K562 (cell line): Measurements from ENCODE around the gene ALG6. TPM values are rescaled to one million over a fixed set of nuclear protein-coding genes. Genes with fewer than 3 reads are reported as not detected.
A peak's percentile ranks its signal among the peaks of the same experiment; 100 is the strongest.

ENCODE experiments used
- GTF2A2 ChIP-seq: IDR thresholded peaks from 2 replicates; pipeline ENCODE4 v1.6.1; 2016; ENCODE audit warnings: mild to moderate bottlenecking, missing genetic modification characterization, missing compliant biosample characterization
- KLF1 ChIP-seq: fragments of 450-650 bp; IDR thresholded peaks from 2 replicates; pipeline ENCODE4 v1.6.1; 2016; ENCODE audit warnings: missing genetic modification characterization, missing compliant biosample characterization
- MAFF ChIP-seq: IDR thresholded peaks from 2 replicates; pipeline ENCODE4 v1.6.1; 2012; ENCODE audit warnings: low read length, improper control_type of control experiment
- NR3C1 ChIP-seq: sonication (generic); formaldehyde crosslinking; IDR thresholded peaks from 2 replicates; pipeline ENCODE4 v1.8.1; 2022; ENCODE audit warnings: missing genetic modification reagents
- NRF1 ChIP-seq, 2 experiments: fragments of 450-650 bp; IDR thresholded peaks in 1 of 2; conservative IDR thresholded peaks in 1 of 2; 2 replicates each; pipeline ENCODE4 v1.6.1; 2014; ENCODE audit warnings: mild to moderate bottlenecking in 2 of 2
- PHB ChIP-seq: fragments of 250-450 bp; sonication (Bioruptor Pico); IDR thresholded peaks from 2 replicates; pipeline ENCODE4 v1.5.0; 2021
- SMAD1 ChIP-seq: fragments of 150-350 bp; IDR thresholded peaks from 2 replicates; pipeline ENCODE4 v1.6.1; 2014; ENCODE audit warnings: low read length, low read depth; ENCODE audit not compliant: partially characterized antibody
- SP1 ChIP-seq: sonication (generic); formaldehyde crosslinking; IDR thresholded peaks from 2 replicates; pipeline ENCODE4 v1.8.1; 2022; ENCODE audit warnings: mild to moderate bottlenecking, missing genetic modification reagents
- TEAD4 ChIP-seq, 2 experiments: sonication (generic) in 1 of 2; formaldehyde crosslinking in 1 of 2; IDR thresholded peaks; 2 replicates each; pipeline versions ENCODE4 v1.6.1 to v1.8.0; 2012 to 2022; ENCODE audit warnings: borderline replicate concordance in 1 of 2, inconsistent platforms in 1 of 2, low read length in 1 of 2, mild to moderate bottlenecking in 1 of 2, missing genetic modification reagents in 1 of 2
- ZC3H4 ChIP-seq: sonication (generic); formaldehyde crosslinking; IDR thresholded peaks from 2 replicates; pipeline ENCODE4 v1.9.0; 2021; ENCODE audit warnings: missing genetic modification reagents, borderline replicate concordance
- ZFX ChIP-seq: sonication (generic); formaldehyde crosslinking; IDR thresholded peaks from 2 replicates; pipeline ENCODE4 v1.8.0; 2022; ENCODE audit warnings: mild to moderate bottlenecking, missing genetic modification reagents, moderate library complexity
- polyA plus RNA-seq, 8 experiments: library from polyadenylated mRNA; depleted of rRNA in 4 of 8; stranded (reverse) in 5 of 8; unstranded in 3 of 8; fragments of >200 nt; fragmentation: Nextera tagmentation in 2 of 8; fragmentation: Illumina TruSeq in 1 of 8; extraction: Ambion mirVana in 2 of 8; extraction: Trizol in 1 of 8; gene quantifications; 2 replicates each; pipeline versions ENCODE4 v1.2.1 to v1.2.3, GENCODE V29; 2011 to 2014; ENCODE audit warnings: inconsistent platforms in 1 of 8, missing spikeins in 1 of 8
- total RNA-seq, 7 experiments: library from RNA; depleted of rRNA in 6 of 7; stranded (reverse); fragments of >200 nt in 6 of 7; fragmentation: Illumina TruSeq in 2 of 7; extraction: Trizol in 2 of 7; gene quantifications; 2 replicates each; pipeline versions ENCODE4 v1.2.1 to v1.2.3, GENCODE V29; 2011 to 2021; ENCODE audit warnings: low replicate concordance in 1 of 7
- TF ChIP-seq, protein P1 (sequence below): IDR thresholded peaks from 2 replicates; pipeline ENCODE4 v1.6.1; 2014; ENCODE audit warnings: antibody characterized with exemption
- TF ChIP-seq, protein P2 (sequence below): fragments of 200-800 bp; sonication (Bioruptor generic); IDR thresholded peaks from 2 replicates; pipeline ENCODE4 v1.6.1; 2017; ENCODE audit warnings: missing genetic modification characterization, missing compliant biosample characterization
- TF ChIP-seq, protein P3 (sequence below): fragments of 250-450 bp; sonication (Bioruptor Pico); IDR thresholded peaks from 2 replicates; pipeline ENCODE4 v1.9.0; 2021; ENCODE audit warnings: mild to moderate bottlenecking
- TF ChIP-seq, protein P4 (sequence below), 3 experiments: fragments of 200-800 bp in 1 of 3; sonication (Bioruptor generic) in 1 of 3; sonication (generic) in 1 of 3; formaldehyde crosslinking in 1 of 3; IDR thresholded peaks; 2 replicates each; pipeline versions ENCODE4 v1.6.1 to v1.8.0; 2016 to 2022; ENCODE audit warnings: mild to moderate bottlenecking in 2 of 3, missing compliant biosample characterization in 2 of 3, missing genetic modification characterization in 2 of 3, missing genetic modification reagents in 1 of 3
- TF ChIP-seq, protein P5 (sequence below), 2 experiments: IDR thresholded peaks; 2 replicates each; pipeline ENCODE4 v1.6.1; 2011; ENCODE audit warnings: borderline replicate concordance in 1 of 2, control low read depth in 1 of 2, low read depth in 1 of 2, low read length in 1 of 2, mild to moderate bottlenecking in 1 of 2, mixed read lengths in 1 of 2, moderate library complexity in 1 of 2; ENCODE audit not compliant: insufficient read depth in 1 of 2, insufficient read length in 1 of 2, poor library complexity in 1 of 2, severe bottlenecking in 1 of 2; ENCODE audit errors: extremely low read depth in 1 of 2

The ALG6 gene
- total and polyA plus RNA-seq, 9 of the 15 experiments (the other 6 are each of a cell fraction or from before 2014, with no cell fraction given): 14.6 to 35.7 (median 23.3) TPM

DNA sequence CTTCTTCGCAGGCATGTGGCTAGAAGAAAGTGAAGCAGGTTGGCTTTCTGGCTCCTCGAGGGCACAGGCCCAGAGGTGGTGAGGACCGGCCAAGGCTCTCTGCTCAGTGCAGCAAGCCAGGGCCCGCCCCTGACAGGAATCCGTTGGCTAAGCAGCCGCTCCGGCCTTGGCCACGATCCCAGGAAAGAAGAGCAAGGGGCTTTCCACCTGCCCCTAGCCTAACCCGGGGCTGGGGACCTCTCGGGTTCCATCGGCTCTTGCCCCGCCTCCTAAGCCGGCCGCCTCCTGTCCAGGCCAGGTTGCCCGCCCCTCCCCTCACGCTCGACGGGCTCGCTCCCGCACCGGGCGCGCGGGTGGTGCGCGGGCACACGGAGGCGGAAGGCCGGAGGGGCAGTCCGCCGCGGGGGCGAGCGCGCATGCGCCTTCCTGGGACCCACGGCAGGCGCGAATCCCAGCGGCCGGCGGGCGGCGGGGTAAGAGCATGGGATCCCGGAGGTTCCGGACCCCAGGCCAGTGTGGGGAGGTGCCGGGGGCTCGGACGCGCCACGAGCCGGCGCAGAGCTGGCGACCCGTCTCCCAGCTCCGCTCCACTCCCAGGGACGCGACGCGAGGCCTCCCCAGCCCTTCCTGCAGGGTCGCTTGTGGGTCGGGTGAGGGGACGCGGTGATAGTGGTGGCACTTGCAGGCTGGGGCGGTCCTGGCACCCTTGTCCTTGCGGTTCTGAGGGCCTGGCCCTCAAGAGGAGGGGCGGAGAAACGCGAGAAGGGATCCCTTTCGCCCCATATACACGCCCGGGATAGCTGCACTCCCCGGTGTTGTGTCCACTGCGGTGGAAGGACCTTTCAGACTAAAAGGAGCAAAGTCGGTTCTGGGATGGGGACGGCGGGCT lies at the start of gene ALG6 (continued):
- TF ChIP-seq, protein P1, sequence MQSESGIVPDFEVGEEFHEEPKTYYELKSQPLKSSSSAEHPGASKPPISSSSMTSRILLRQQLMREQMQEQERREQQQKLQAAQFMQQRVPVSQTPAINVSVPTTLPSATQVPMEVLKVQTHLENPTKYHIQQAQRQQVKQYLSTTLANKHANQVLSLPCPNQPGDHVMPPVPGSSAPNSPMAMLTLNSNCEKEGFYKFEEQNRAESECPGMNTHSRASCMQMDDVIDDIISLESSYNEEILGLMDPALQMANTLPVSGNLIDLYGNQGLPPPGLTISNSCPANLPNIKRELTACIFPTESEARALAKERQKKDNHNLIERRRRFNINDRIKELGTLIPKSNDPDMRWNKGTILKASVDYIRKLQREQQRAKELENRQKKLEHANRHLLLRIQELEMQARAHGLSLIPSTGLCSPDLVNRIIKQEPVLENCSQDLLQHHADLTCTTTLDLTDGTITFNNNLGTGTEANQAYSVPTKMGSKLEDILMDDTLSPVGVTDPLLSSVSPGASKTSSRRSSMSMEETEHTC: no peak
- TF ChIP-seq, protein P2, sequence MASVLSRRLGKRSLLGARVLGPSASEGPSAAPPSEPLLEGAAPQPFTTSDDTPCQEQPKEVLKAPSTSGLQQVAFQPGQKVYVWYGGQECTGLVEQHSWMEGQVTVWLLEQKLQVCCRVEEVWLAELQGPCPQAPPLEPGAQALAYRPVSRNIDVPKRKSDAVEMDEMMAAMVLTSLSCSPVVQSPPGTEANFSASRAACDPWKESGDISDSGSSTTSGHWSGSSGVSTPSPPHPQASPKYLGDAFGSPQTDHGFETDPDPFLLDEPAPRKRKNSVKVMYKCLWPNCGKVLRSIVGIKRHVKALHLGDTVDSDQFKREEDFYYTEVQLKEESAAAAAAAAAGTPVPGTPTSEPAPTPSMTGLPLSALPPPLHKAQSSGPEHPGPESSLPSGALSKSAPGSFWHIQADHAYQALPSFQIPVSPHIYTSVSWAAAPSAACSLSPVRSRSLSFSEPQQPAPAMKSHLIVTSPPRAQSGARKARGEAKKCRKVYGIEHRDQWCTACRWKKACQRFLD (CRISPR knock-in tag): peak; percentile 97
- TF ChIP-seq SP1 (CRISPR knock-in tag) (peak; percentile 40; the same call in 1 of the 2 replicates), SMAD1 (no peak), GTF2A2 (tag) (no peak), ZFX (CRISPR knock-in tag) (peak; percentile 83), PHB (no peak), TEAD4 (IDR thresholded peaks at IDR 0.05; ENCODE audit: low read length) (no peak), TEAD4 (CRISPR knock-in tag; IDR thresholded peaks at IDR 0.05; ENCODE audit: borderline replicate concordance) (no peak), MAFF (no peak), ZC3H4 (CRISPR knock-in tag) (no peak), KLF1 (tag) (peak; percentile 64; the same call in 1 of the 2 replicates), NR3C1 (CRISPR knock-in tag) (peak; percentile 19; the same call in 1 of the 2 replicates), NRF1 (conservative IDR thresholded peaks at IDR 0.05 in 1 of 2, IDR thresholded peaks at IDR 0.05 in 1 of 2) (peak; percentile 90 to 92)
- TF ChIP-seq, protein P3, sequence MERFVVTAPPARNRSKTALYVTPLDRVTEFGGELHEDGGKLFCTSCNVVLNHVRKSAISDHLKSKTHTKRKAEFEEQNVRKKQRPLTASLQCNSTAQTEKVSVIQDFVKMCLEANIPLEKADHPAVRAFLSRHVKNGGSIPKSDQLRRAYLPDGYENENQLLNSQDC (CRISPR knock-in tag): 0 out of 2 replicates have a peak, but pooled peaks have one; percentile 47
- TF ChIP-seq, protein P4, sequence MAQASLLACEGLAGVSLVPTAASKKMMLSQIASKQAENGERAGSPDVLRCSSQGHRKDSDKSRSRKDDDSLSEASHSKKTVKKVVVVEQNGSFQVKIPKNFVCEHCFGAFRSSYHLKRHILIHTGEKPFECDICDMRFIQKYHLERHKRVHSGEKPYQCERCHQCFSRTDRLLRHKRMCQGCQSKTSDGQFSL (CRISPR knock-in tag; IDR thresholded peaks at IDR 0.05): no peak
- TF ChIP-seq, protein P4 (tag; IDR thresholded peaks at IDR 0.05): no peak
- TF ChIP-seq, protein P5, sequence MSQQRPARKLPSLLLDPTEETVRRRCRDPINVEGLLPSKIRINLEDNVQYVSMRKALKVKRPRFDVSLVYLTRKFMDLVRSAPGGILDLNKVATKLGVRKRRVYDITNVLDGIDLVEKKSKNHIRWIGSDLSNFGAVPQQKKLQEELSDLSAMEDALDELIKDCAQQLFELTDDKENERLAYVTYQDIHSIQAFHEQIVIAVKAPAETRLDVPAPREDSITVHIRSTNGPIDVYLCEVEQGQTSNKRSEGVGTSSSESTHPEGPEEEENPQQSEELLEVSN (IDR thresholded peaks at IDR 0.05; ENCODE audit: borderline replicate concordance in 1 of 2, extremely low read depth in 1 of 2, insufficient read depth in 1 of 2, insufficient read length in 1 of 2, low read depth in 1 of 2, low read length in 1 of 2, poor library complexity in 1 of 2, severe bottlenecking in 1 of 2): peak; percentile 53 to 63
